Common myeloid progenitor, CD34-positive (primary cell): Measurements from ENCODE around the gene ADGRL3.
"Not testable (repeated sequence)": the region's sequence is repeated elsewhere in the genome, so short reads cannot be mapped to it uniquely, and the experiment has no call there.

Source experiments
- CTCF ChIA-PET: fragments of 350-600 bp; sonication (Branson Sonifier 250); formaldehyde crosslinking; loops from one replicate; lab custom pipeline; 2021; ENCODE audit warnings: antibody characterized with exemption; lab: Charles Lee
- POLR2A ChIA-PET: fragments of 350-600 bp; sonication (Branson Sonifier 250); formaldehyde crosslinking; loops from one replicate; lab custom pipeline; 2021; ENCODE audit warnings: antibody characterized with exemption; lab: Charles Lee
- DNase-seq, 3 donors: peaks; one replicate each; pipeline versions ENCODE4 v3.0.0 to v3.0.0-alpha.2; 2013
- H3K27ac ChIP-seq, 2 experiments: 1 replicate in 1 of 2; 2 replicates in 1 of 2; pipeline ENCODE4 v1.7.0; 2013; ENCODE audit warnings: inconsistent platforms in 2 of 2, low read length in 2 of 2, mild to moderate bottlenecking in 2 of 2, low read depth in 1 of 2, moderate library complexity in 1 of 2; ENCODE audit not compliant: severe bottlenecking in 2 of 2, insufficient read depth in 1 of 2, poor library complexity in 1 of 2
- H3K27me3 ChIP-seq, 5 experiments: replicated peaks in 2 of 5; 1 replicate in 3 of 5; 2 replicates in 2 of 5; pipeline versions ENCODE4 v1.6.1 to v1.7.0; 2013; ENCODE audit warnings: low read length in 4 of 5, mild to moderate bottlenecking in 2 of 5, moderate library complexity in 2 of 5, inconsistent platforms in 1 of 5; ENCODE audit not compliant: insufficient read depth in 5 of 5, control insufficient read depth in 4 of 5
- H3K36me3 ChIP-seq, 4 experiments: 1 replicate in 2 of 4; 2 replicates in 2 of 4; pipeline versions ENCODE4 v1.6.1 to v1.7.0; 2013; ENCODE audit warnings: low read length in 3 of 4, control low read depth in 1 of 4, mild to moderate bottlenecking in 1 of 4; ENCODE audit not compliant: control insufficient read depth in 4 of 4, insufficient read depth in 4 of 4
- H3K4me1 ChIP-seq, 4 experiments: 1 replicate in 3 of 4; 2 replicates in 1 of 4; pipeline versions ENCODE4 v1.6.1 to v1.7.1; 2013; ENCODE audit warnings: low read length in 3 of 4, mild to moderate bottlenecking in 3 of 4, control low read depth in 1 of 4, inconsistent platforms in 1 of 4, moderate library complexity in 1 of 4; ENCODE audit not compliant: control insufficient read depth in 4 of 4, insufficient read depth in 4 of 4; ENCODE audit errors: control extremely low read depth in 1 of 4
- H3K4me3 ChIP-seq, 7 experiments: 1 replicate in 4 of 7; 2 replicates in 3 of 7; pipeline versions ENCODE4 v1.5.1 to v1.7.0; 2013; ENCODE audit warnings: mild to moderate bottlenecking in 7 of 7, low read length in 6 of 7, moderate library complexity in 6 of 7, inconsistent platforms in 2 of 7, low read depth in 2 of 7, control low read depth in 1 of 7; ENCODE audit not compliant: insufficient read depth in 4 of 7, control insufficient read depth in 1 of 7; ENCODE audit errors: extremely low read depth in 1 of 7
- H3K9me3 ChIP-seq, 5 experiments: 1 replicate in 4 of 5; 2 replicates in 1 of 5; pipeline versions ENCODE4 v1.6.1 to v1.7.1; 2013; ENCODE audit warnings: low read length in 4 of 5, mild to moderate bottlenecking in 2 of 5, inconsistent platforms in 1 of 5, low read depth in 1 of 5, moderate library complexity in 1 of 5; ENCODE audit not compliant: control insufficient read depth in 4 of 5, insufficient read depth in 2 of 5; ENCODE audit errors: control extremely low read depth in 1 of 5
- WGBS: methylation state at CpG from one replicate; pipeline ENCODE4 v1.1.5; 2013; ENCODE audit not compliant: insufficient coverage; 5-methylcytosine and 5-hydroxymethylcytosine counted together

Gene ADGRL3

GRCh38 chr4:61831987-61832386 is 631.9 kb downstream of the ADGRL3 start:
- H3K4me1 ChIP-seq, result no peaks in the 10 kb centered on the region
- H3K27ac ChIP-seq, result no peak overlapping the region
- 100% methylated on average over 1 of the region's 1 CpG for WGBS
- no peaks in the 10 kb centered on the region for H3K36me3 ChIP-seq
- no peaks in the 10 kb centered on the region for H3K9me3 ChIP-seq
- H3K27me3 ChIP-seq, result peaks cover 0 to 25% (median 2%) of the 10 kb centered on the region in 5 experiments
- no peak for DNase-seq
- ChIA-PET CTCF (no interaction called here), POLR2A (no interaction called here)
- H3K4me3 ChIP-seq, result no peak overlapping the region

GRCh38 chr4:61837395-61837794 is 637.3 kb downstream of the ADGRL3 start:
- ChIA-PET CTCF (no interaction called here), POLR2A (no interaction called here)
- Histone ChIP-seq H3K27me3 (peaks cover 0 to 42% (median 4%) of the 10 kb centered on the region in 5 experiments), H3K9me3 (no peaks in the 10 kb centered on the region), H3K4me1 (peaks cover 0 to 11% (median 0%) of the 10 kb centered on the region in 4 experiments), H3K4me3 (no peak overlapping the region), H3K27ac (no peak overlapping the region), H3K36me3 (no peaks in the 10 kb centered on the region)
- WGBS, result no CpG with 5 or more reads among the region's 2 CpGs
- no peak for DNase-seq

GRCh38 chr4:61838072-61838471 is 637.9 kb downstream of the ADGRL3 start:
- no peaks in the 10 kb centered on the region for H3K9me3 ChIP-seq
- H3K4me3 ChIP-seq, result no peak overlapping the region
- H3K4me1 ChIP-seq, result peaks cover 0 to 11% (median 0%) of the 10 kb centered on the region in 4 experiments
- H3K27me3 ChIP-seq, result peaks cover 0 to 49% (median 4%) of the 10 kb centered on the region in 5 experiments
- ChIA-PET POLR2A (no interaction called here), CTCF (no interaction called here)
- no peaks in the 10 kb centered on the region for H3K36me3 ChIP-seq
- no peak for DNase-seq
- no peak overlapping the region for H3K27ac ChIP-seq

- no peaks in the 10 kb centered on the region for H3K9me3 ChIP-seq
- CTCF ChIA-PET, result interaction anchor here (1.4 kb wide), 1 partner anchor 101 kb away, joined by 4 read pairs; no protein-coding TSS in a partner anchor
- peaks cover 0 to 11% (median 0%) of the 10 kb centered on the region in 4 experiments for H3K4me1 ChIP-seq
- H3K4me3 ChIP-seq, result no peak overlapping the region
- H3K27ac ChIP-seq, result no peak overlapping the region
- no CpG with 5 or more reads among the region's 3 CpGs for WGBS
- POLR2A ChIA-PET, result no interaction called here
- peaks cover 0 to 35% (median 4%) of the 10 kb centered on the region in 5 experiments for H3K27me3 ChIP-seq
- no peak for DNase-seq
- no peaks in the 10 kb centered on the region for H3K36me3 ChIP-seq
Observed at GRCh38 chr4:61841714-61842113, 641.6 kb downstream of the ADGRL3 start.

GRCh38 chr4:61851126-61851525 is 651.0 kb downstream of the ADGRL3 start:
- no CpG with 5 or more reads among the region's 3 CpGs for WGBS
- CTCF ChIA-PET, result no interaction called here
- no peak for DNase-seq
- Histone ChIP-seq H3K27me3 (peaks cover 0 to 6% (median 0%) of the 10 kb centered on the region in 5 experiments), H3K4me1 (no peaks in the 10 kb centered on the region), H3K9me3 (no peaks in the 10 kb centered on the region), H3K4me3 (no peak overlapping the region), H3K27ac (no peak overlapping the region), H3K36me3 (no peaks in the 10 kb centered on the region)
- POLR2A ChIA-PET, result interaction anchor here (0.6 kb wide), 1 partner anchor 40 kb away, joined by 3 read pairs; no protein-coding TSS in a partner anchor

- CTCF ChIA-PET, H3K27me3 ChIP-seq, POLR2A ChIA-PET, H3K4me1 ChIP-seq, H3K9me3 ChIP-seq, H3K27ac ChIP-seq, DNase-seq, H3K4me3 ChIP-seq, H3K36me3 ChIP-seq: not testable (repeated sequence)
- WGBS, result 100% methylated on average over 3 of the region's 5 CpGs
Observed at GRCh38 chr4:61852105-61852504, 652.0 kb downstream of the ADGRL3 start.

GRCh38 chr4:61853041-61853440 is 652.9 kb downstream of the ADGRL3 start:
- POLR2A ChIA-PET, result no interaction called here
- WGBS, result 100% methylated on average over 4 of the region's 6 CpGs
- CTCF ChIA-PET, result interaction anchor here (0.6 kb wide), 1 partner anchor 12 kb away, joined by 4 read pairs; no protein-coding TSS in a partner anchor
- Histone ChIP-seq H3K27ac (no peak overlapping the region), H3K27me3 (peaks cover 0 to 6% (median 0%) of the 10 kb centered on the region in 5 experiments), H3K36me3 (no peaks in the 10 kb centered on the region), H3K9me3 (peaks cover 0 to 1% (median 0%) of the 10 kb centered on the region in 5 experiments), H3K4me3 (no peak overlapping the region), H3K4me1 (no peaks in the 10 kb centered on the region)
- DNase-seq, result no peak
